ENCODE data around the gene PPFIA1. TPM values are rescaled to one million over a fixed set of nuclear protein-coding genes. Genes with fewer than 3 reads are reported as not detected.

The PPFIA1 gene
- total RNA-seq, 1 experiment from 2014 or later, result 86.8 TPM

- H4K20me1 ChIP-seq (ENCODE audit: insufficient read depth), result peaks cover 13% of the 10 kb centered on the region
- H2AFZ ChIP-seq, result no peak overlapping the region
- CTCF ChIA-PET, result interaction anchor here (0.6 kb wide), 1 partner anchor 48 kb away, joined by 4 read pairs; no protein-coding TSS in a partner anchor
- peaks cover 57% of the 10 kb centered on the region for H3K36me3 ChIP-seq (ENCODE audit: low read depth)
- no peaks in the 10 kb centered on the region for H3K9me2 ChIP-seq (ENCODE audit: insufficient read depth)
- BruUV-seq (replicated peaks), result no TSS peak
- H3K4me3 ChIP-seq, result no peak overlapping the region
- TF ChIP-seq EZH2 (IDR thresholded peaks at IDR 0.05; ENCODE audit: low read depth) (no peak), CTCF (conservative IDR thresholded peaks at IDR 0.05) (no peak)
- intact Hi-C loops (cut with micrococcal nuclease; ENCODE audit: unreplicated experiment), result no loop called here
- H3K4me2 ChIP-seq, result no peak overlapping the region
- H3F3A ChIP-seq (ENCODE audit: insufficient read depth, low read depth), result peaks cover 44% of the 10 kb centered on the region
- no peaks in the 10 kb centered on the region; the same call in 1 of the 2 replicates for H3K4me1 ChIP-seq (replicated peaks; ENCODE audit: insufficient read depth)
- POLR2A ChIA-PET (ENCODE audit: unreplicated experiment), result interaction anchor here (0.7 kb wide), 1 partner anchor 991 kb away, joined by 7 read pairs; no protein-coding TSS in a partner anchor
- no peaks in the 10 kb centered on the region for H3K27me3 ChIP-seq (ENCODE audit: insufficient read depth, low read depth)
- no peak for DNase-seq
- no peak overlapping the region for H3K27ac ChIP-seq
- no peaks in the 10 kb centered on the region for H3K9me3 ChIP-seq (ENCODE audit: insufficient read depth, low read depth)
- H3K79me2 ChIP-seq (ENCODE audit: low read depth), result 0 out of 2 replicates have a peak, but pooled peaks cover 2% of the 10 kb centered on the region
Observed at GRCh38 chr11:70326365-70326811, 55.9 kb downstream of the PPFIA1 start.

GRCh38 chr11:70326833-70327232, 56.3 kb downstream of the PPFIA1 start:
- no peak overlapping the region for H3K4me3 ChIP-seq
- H3K4me1 ChIP-seq (replicated peaks; ENCODE audit: insufficient read depth), result no peaks in the 10 kb centered on the region; the same call in 1 of the 2 replicates
- ChIA-PET CTCF (no interaction called here), POLR2A (ENCODE audit: unreplicated experiment) (no interaction called here)
- no TSS peak for BruUV-seq (replicated peaks)
- peaks cover 42% of the 10 kb centered on the region for H3F3A ChIP-seq (ENCODE audit: insufficient read depth, low read depth)
- no peak overlapping the region for H2AFZ ChIP-seq
- no peak overlapping the region for H3K4me2 ChIP-seq
- TF ChIP-seq CTCF (conservative IDR thresholded peaks at IDR 0.05) (no peak), EZH2 (IDR thresholded peaks at IDR 0.05; ENCODE audit: low read depth) (no peak)
- H3K9me3 ChIP-seq (ENCODE audit: insufficient read depth, low read depth), result no peaks in the 10 kb centered on the region
- H3K27ac ChIP-seq, result no peak overlapping the region
- DNase-seq, result no peak
- H3K9me2 ChIP-seq (ENCODE audit: insufficient read depth), result no peaks in the 10 kb centered on the region
- 0 out of 2 replicates have a peak, but pooled peaks cover 2% of the 10 kb centered on the region for H3K79me2 ChIP-seq (ENCODE audit: low read depth)
- no peaks in the 10 kb centered on the region for H3K27me3 ChIP-seq (ENCODE audit: insufficient read depth, low read depth)
- intact Hi-C loops (cut with micrococcal nuclease; ENCODE audit: unreplicated experiment), result no loop called here
- peaks cover 12% of the 10 kb centered on the region; the same call in 1 of the 2 replicates for H4K20me1 ChIP-seq (ENCODE audit: insufficient read depth)
- H3K36me3 ChIP-seq (ENCODE audit: low read depth), result peaks cover 57% of the 10 kb centered on the region

GRCh38 chr11:70327717-70328116, 57.2 kb downstream of the PPFIA1 start:
- Histone ChIP-seq H3K27ac (no peak overlapping the region), H3K4me2 (no peak overlapping the region), H3K36me3 (ENCODE audit: low read depth) (peaks cover 57% of the 10 kb centered on the region), H3K4me3 (no peak overlapping the region), H3K4me1 (replicated peaks; ENCODE audit: insufficient read depth) (no peaks in the 10 kb centered on the region; the same call in 1 of the 2 replicates), H3K79me2 (ENCODE audit: low read depth) (0 out of 2 replicates have a peak, but pooled peaks cover 2% of the 10 kb centered on the region), H2AFZ (no peak overlapping the region), H3K27me3 (ENCODE audit: insufficient read depth, low read depth) (no peaks in the 10 kb centered on the region), H3K9me2 (ENCODE audit: insufficient read depth) (no peaks in the 10 kb centered on the region), H3K9me3 (ENCODE audit: insufficient read depth, low read depth) (no peaks in the 10 kb centered on the region), H3F3A (ENCODE audit: insufficient read depth, low read depth) (peaks cover 37% of the 10 kb centered on the region), H4K20me1 (ENCODE audit: insufficient read depth) (peaks cover 12% of the 10 kb centered on the region; the same call in 1 of the 2 replicates)
- ChIA-PET POLR2A (ENCODE audit: unreplicated experiment) (no interaction called here), CTCF (no interaction called here)
- TF ChIP-seq CTCF (conservative IDR thresholded peaks at IDR 0.05) (no peak), EZH2 (IDR thresholded peaks at IDR 0.05; ENCODE audit: low read depth) (no peak)
- no peak for DNase-seq
- intact Hi-C loops (cut with micrococcal nuclease; ENCODE audit: unreplicated experiment), result no loop called here
- BruUV-seq (replicated peaks), result no TSS peak
